NOMO-1 treated with DMSO at 0.1 percent for 48 hours (cell line): ENCODE results near the gene CCDC160.

Experiments used
- DNase-seq: peaks from one replicate; lab custom pipeline; 2025; ENCODE audit not compliant: unreplicated experiment; lab: John Stamatoyannopoulos, UW

Gene CCDC160

DNA sequence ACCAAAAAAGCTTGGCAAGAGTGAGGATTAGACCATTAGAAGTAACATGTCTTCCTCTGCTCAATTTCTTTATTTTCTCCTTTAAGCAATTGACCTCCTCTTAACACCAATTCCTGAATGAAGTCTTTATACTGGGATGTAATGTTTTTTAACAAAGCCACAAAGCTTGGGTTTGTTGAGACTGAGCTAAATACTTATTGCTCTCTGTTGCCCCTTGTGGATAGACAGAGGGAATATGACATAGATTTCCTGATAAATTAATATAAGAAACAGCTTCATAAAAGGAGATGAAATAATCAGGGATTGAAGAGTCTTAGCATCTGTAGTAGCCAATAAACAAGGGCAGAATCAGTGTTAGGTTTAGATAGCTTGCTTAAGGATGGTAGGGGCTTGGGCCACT lies 57.6 kb downstream of the CCDC160 start:
- no peak for DNase-seq
